PC-9 (cell line): Measurements from ENCODE around the gene CD200R1L.

ENCODE experiments used
- EZH2 ChIP-seq: fragments of 200-600 bp; sonication (generic); IDR thresholded peaks from 2 replicates; pipeline ENCODE4 v1.8.0; 2017; ENCODE audit warnings: antibody characterized with exemption, low read depth
- TF ChIP-seq, protein P1 (sequence below): fragments of 200-600 bp; sonication (generic); conservative IDR thresholded peaks from 2 replicates; pipeline ENCODE4 v1.6.1; 2017; ENCODE audit warnings: mixed run types, antibody characterized with exemption, mild to moderate bottlenecking, moderate library complexity

DNA sequence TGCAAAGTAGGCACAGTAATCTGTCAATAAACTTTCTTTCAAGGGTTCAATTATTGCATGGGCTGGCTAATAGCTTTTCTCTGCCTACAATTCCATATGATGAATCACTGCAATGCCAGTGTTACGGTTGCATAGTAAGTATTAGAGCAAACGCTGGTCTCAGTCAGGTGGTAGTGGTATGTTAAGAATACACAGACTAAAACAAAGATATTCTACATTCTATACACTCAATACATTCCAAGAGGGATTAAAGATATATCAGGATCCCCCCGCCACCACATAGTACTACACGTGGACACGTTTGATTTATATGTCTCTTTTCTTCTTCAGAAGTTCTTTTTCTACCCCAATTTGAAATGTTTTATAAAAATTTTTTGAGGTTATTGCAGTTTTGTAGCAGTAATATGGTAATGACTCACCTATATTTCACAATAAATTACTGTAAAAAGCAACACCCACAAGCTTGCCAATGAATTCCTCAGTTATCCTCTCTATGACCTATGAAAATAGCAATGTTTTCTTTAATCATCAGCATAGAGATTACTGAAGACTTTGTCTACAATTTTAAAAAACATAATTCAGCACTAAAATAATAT lies 68.2 kb downstream of the CD200R1L start:
- TF ChIP-seq, protein P1, sequence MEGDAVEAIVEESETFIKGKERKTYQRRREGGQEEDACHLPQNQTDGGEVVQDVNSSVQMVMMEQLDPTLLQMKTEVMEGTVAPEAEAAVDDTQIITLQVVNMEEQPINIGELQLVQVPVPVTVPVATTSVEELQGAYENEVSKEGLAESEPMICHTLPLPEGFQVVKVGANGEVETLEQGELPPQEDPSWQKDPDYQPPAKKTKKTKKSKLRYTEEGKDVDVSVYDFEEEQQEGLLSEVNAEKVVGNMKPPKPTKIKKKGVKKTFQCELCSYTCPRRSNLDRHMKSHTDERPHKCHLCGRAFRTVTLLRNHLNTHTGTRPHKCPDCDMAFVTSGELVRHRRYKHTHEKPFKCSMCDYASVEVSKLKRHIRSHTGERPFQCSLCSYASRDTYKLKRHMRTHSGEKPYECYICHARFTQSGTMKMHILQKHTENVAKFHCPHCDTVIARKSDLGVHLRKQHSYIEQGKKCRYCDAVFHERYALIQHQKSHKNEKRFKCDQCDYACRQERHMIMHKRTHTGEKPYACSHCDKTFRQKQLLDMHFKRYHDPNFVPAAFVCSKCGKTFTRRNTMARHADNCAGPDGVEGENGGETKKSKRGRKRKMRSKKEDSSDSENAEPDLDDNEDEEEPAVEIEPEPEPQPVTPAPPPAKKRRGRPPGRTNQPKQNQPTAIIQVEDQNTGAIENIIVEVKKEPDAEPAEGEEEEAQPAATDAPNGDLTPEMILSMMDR = no peak
- no peak for TF ChIP-seq EZH2
